Pericardium fibroblast (primary cell): Measurements from ENCODE around the gene SPEM1. TPM values are rescaled to one million over a fixed set of nuclear protein-coding genes. Genes with fewer than 3 reads are reported as not detected.

Experiments
- total RNA-seq: library from RNA; depleted of rRNA; stranded (reverse); fragments of >200 nt; gene quantifications from 2 replicates; pipeline ENCODE4 v1.2.3, GENCODE V29; 2015

The SPEM1 gene, protein sequence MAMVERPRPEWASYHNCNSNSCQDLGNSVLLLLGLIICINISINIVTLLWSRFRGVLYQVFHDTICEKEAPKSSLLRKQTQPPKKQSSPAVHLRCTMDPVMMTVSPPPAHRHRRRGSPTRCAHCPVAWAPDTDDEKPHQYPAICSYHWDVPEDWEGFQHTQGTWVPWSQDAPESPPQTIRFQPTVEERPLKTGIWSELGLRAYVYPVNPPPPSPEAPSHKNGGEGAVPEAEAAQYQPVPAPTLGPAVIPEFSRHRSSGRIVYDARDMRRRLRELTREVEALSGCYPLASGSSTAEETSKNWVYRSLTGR
- total RNA-seq = not detected in 2 replicates

DNA sequence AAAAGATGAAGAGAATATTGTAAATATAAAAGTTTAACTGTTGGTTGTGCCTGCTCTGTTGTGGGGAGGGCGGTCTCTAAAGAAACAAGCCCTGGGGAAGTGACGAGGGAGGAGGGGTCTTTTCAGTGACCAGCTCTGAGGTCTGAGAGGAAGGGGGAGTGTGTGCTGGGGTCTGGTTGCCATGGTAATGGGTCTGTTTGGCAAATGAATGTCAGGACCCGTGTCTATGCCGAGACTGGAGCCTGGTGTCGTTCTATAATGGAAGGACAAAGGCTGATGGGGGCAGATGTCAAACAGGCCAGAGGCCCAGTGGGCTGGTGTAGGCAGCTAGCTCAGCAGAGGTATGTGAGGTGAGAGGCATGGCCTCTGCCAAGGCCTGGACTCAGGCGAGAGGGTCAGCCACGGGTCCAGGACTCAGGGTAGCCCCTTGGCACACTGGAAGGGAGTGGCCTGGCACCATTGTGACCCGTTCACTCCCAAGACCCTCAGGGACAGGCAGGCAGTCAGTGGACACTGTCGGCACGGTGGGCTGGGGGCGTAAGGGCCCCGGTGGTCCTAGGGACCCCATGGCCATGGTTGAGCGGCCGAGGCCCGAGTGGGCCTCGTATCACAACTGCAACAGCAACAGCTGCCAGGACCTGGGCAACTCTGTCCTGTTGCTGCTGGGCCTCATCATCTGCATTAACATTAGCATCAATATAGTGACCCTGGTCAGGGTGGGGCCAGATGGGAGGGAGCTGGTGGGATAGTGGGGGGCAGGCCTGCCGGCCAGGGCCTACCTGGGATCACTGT, at the start of gene SPEM1:
Gene SPEM1 (plus strand): TSS at position 506 of the 792 bp plus-strand sequence. CDS start 61 bp downstream, at position 567.

GRCh38 chr17:7380855-7381683, 39.1 kb upstream of the SPEM1 start, which contains the start of gene TNK1:
Gene TNK1, plus strand, starts transcription at chr17:7381089. Its CDS starts 1,838 bp downstream, at chr17:7382927.

GRCh38 chr17:7394452-7395191, 25.5 kb upstream of the SPEM1 start, which contains the start of gene PLSCR3:
Gene PLSCR3, minus strand, starts transcription at chr17:7394525. Its CDS starts 415 bp downstream, at chr17:7394110.

DNA sequence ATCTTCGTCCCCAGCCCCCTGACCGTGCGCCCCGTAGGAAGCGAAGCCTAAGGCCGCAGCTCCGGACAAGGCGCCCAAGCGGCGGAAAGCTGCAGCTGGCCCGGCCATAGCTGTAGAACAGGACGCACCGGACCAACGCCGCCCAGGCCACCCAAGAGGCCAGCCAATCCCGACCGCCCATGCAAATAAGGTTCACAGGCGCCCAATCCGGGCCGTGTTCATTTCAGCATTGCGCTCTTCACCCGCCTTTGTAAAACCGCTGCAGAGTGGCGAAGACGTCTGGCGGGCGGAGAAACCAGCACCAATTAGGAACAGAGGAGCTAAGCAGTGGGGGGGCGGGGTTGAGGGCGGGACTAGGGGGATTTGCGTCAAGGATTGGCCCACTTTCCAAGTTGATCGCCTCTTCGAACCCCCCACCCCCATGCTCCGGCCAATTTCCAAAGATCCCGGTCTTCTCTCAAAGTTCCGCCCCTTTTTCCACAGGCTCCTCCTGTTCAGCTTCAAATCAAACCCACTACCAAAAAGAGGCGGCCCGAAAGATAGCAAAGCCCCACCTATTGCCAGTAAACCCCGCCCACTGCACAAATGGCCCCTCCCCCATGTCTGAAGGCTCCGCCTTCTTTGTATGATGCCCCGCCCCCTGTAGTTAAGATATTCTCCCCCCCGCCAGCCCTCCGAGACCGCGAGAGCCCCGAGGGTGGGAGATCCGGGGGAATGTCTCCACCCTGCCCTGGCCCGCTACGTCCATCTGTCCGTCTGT, 16.0 kb upstream of the SPEM1 start, which contains the start of gene TMEM256:
Gene TMEM256 (minus strand): TSS at position 121 of the 760 bp plus-strand sequence. CDS start 13 bp downstream, at position 108.

DNA sequence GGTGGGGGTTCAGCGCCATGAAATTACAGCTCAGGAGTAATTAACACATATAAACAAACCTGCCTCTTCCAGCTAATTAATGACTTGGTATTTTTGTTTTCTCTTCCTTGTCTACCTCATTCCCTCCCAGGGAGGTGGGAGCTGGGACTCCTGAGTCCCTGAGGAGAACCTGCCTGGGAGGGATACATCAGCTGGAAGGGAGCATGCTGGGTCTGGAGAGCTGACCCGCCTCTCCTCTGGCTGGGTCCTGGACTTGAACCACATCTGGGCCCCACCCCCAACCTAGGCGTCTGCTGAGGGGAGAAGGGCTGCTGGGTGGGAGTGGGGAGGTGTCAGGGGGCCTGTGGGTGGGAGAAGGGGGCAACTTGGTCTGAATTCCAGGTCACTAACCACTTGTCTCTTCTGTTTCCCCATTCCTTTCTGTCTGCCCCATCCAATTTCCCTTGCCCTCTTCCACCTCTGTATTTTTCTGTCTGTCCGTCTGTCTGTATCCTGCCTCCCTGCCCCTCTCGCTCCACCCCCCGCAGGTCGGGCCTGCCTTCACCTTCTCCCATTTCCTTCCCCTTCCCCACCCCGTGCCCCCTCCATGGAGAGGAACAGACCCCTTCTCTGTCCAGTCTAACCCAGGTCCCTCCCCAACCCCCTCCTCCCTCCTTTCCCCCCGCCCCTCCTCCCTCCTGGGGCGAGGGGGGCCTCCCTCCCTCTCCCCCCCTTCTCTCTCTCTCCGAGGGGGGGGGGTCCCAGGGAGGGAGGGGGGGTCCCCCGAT, 12.5 kb upstream of the SPEM1 start, which contains the start of gene NLGN2:
Gene NLGN2 (plus strand): TSS at position 361 of the 767 bp plus-strand sequence. CDS start 411 bp downstream, outside the sequence.

GRCh38 chr17:7425316-7425715, 5.2 kb downstream of the SPEM1 start, which contains the start of gene SPEM2:
Gene SPEM2, plus strand, starts transcription at chr17:7425616. Its CDS starts 73 bp downstream, at chr17:7425689.

GRCh38 chr17:7428557-7428956, 8.4 kb downstream of the SPEM1 start, which contains the start of gene SPEM3:
Gene SPEM3, plus strand, starts transcription at chr17:7428857. Its CDS starts 46 bp downstream, at chr17:7428903.

GRCh38 chr17:7439462-7440112, 19.5 kb downstream of the SPEM1 start, which contains the start of gene FGF11:
Gene FGF11, plus strand, starts transcription at chr17:7439512. Its CDS starts 109 bp downstream, at chr17:7439621.

GRCh38 chr17:7444682-7445618, 24.8 kb downstream of the SPEM1 start, which contains the start of gene CHRNB1:
Gene CHRNB1, plus strand, starts transcription at chr17:7445061. Its CDS starts 67 bp downstream, at chr17:7445128.

Other genes with a start within 250 kb of the SPEM1 start
- gene ASGR1, start 241.0 kb upstream of the SPEM1 start, total RNA-seq = 0.35 and 0.85 TPM in 2 replicates
- 8.5 and 13.6 TPM in 2 replicates for gene DLG4, start 200.5 kb upstream of the SPEM1 start, total RNA-seq
- gene ACADVL, start 200.4 kb upstream of the SPEM1 start, total RNA-seq = 194 and 234 TPM in 2 replicates
- gene DVL2, start 185.8 kb upstream of the SPEM1 start, total RNA-seq = 61.8 and 63.7 TPM in 2 replicates
- 37.1 and 52.7 TPM in 2 replicates for gene PHF23, start 180.9 kb upstream of the SPEM1 start, total RNA-seq
- gene GABARAP, start 177.9 kb upstream of the SPEM1 start, total RNA-seq = 916 and 1,059 TPM in 2 replicates
- 56.2 and 97.6 TPM in 2 replicates for gene CTDNEP1, start 168.6 kb upstream of the SPEM1 start, total RNA-seq
- gene ELP5, start 168.1 kb upstream of the SPEM1 start, total RNA-seq = 24.4 and 27.7 TPM in 2 replicates
- gene CLDN7, start 157.8 kb upstream of the SPEM1 start, total RNA-seq = 0.17 and 1.3 TPM in 2 replicates
- gene SLC2A4, start 138.6 kb upstream of the SPEM1 start, total RNA-seq = 0.23 TPM in 1 of 2 replicates, not detected in the other
- gene YBX2, start 125.7 kb upstream of the SPEM1 start, total RNA-seq = 0.60 TPM in 1 of 2 replicates, not detected in the other
- gene EIF5A, start 112.7 kb upstream of the SPEM1 start, total RNA-seq = 327 and 351 TPM in 2 replicates
- 65.2 and 92.2 TPM in 2 replicates for gene GPS2, start 105.0 kb upstream of the SPEM1 start, total RNA-seq
- gene NEURL4, start 91.0 kb upstream of the SPEM1 start, total RNA-seq = 8.9 and 13.0 TPM in 2 replicates
- gene ACAP1, start 83.8 kb upstream of the SPEM1 start, total RNA-seq = 0.34 TPM in 1 of 2 replicates, not detected in the other
- gene KCTD11, start 68.2 kb upstream of the SPEM1 start, total RNA-seq = 17.2 and 24.3 TPM in 2 replicates
- not detected in 2 replicates for gene TMEM95, start 65.2 kb upstream of the SPEM1 start, total RNA-seq
- 0.09 and 0.47 TPM in 2 replicates for gene TNK1, start 39.2 kb upstream of the SPEM1 start, total RNA-seq
- 45.7 and 72.9 TPM in 2 replicates for gene PLSCR3, start 25.8 kb upstream of the SPEM1 start, total RNA-seq
- 83.2 and 132 TPM in 2 replicates for gene TMEM256, start 16.2 kb upstream of the SPEM1 start, total RNA-seq
- gene NLGN2, start 12.5 kb upstream of the SPEM1 start, total RNA-seq = 13.5 and 18.6 TPM in 2 replicates
- not detected in 2 replicates for gene SPEM2, start 5.3 kb downstream of the SPEM1 start, total RNA-seq
- not detected in 2 replicates for gene SPEM3, start 8.5 kb downstream of the SPEM1 start, total RNA-seq
- 1.3 and 2.4 TPM in 2 replicates for gene TMEM102, start 15.1 kb downstream of the SPEM1 start, total RNA-seq
- 0.43 and 2.0 TPM in 2 replicates for gene FGF11, start 19.2 kb downstream of the SPEM1 start, total RNA-seq
- 3.7 and 6.7 TPM in 2 replicates for gene CHRNB1, start 24.7 kb downstream of the SPEM1 start, total RNA-seq
- gene ZBTB4, start 59.3 kb downstream of the SPEM1 start, total RNA-seq = 25.4 and 29.3 TPM in 2 replicates
- not detected in 2 replicates for gene SLC35G6, start 61.1 kb downstream of the SPEM1 start, total RNA-seq
- 35.5 and 50.7 TPM in 2 replicates for gene POLR2A, start 64.0 kb downstream of the SPEM1 start, total RNA-seq
- 14.1 and 17.4 TPM in 2 replicates for gene TNFSF12, start 128.7 kb downstream of the SPEM1 start, total RNA-seq
- gene TNFSF13, start 138.4 kb downstream of the SPEM1 start, total RNA-seq = 2.1 and 3.6 TPM in 2 replicates
- 45.6 and 47.5 TPM in 2 replicates for gene SENP3, start 141.6 kb downstream of the SPEM1 start, total RNA-seq
- 13.4 and 22.7 TPM in 2 replicates for gene CD68, start 159.3 kb downstream of the SPEM1 start, total RNA-seq
- gene MPDU1, start 163.5 kb downstream of the SPEM1 start, total RNA-seq = 115 and 144 TPM in 2 replicates
- 0.12 and 0.85 TPM in 2 replicates for gene SOX15, start 169.8 kb downstream of the SPEM1 start, total RNA-seq
- gene FXR2, start 194.6 kb downstream of the SPEM1 start, total RNA-seq = 17.7 and 41.3 TPM in 2 replicates
- 58.8 and 85.5 TPM in 2 replicates for gene SAT2, start 207.5 kb downstream of the SPEM1 start, total RNA-seq
- gene SHBG, start 209.8 kb downstream of the SPEM1 start, total RNA-seq = 0.12 and 4.1 TPM in 2 replicates
- 0.93 TPM in 1 of 2 replicates, not detected in the other for gene ATP1B2, start 230.6 kb downstream of the SPEM1 start, total RNA-seq